Gastroesophageal sphincter (tissue), 4 donors: ENCODE data around the gene PRKCZ. TPM values are rescaled to one million over a fixed set of nuclear protein-coding genes. Genes with fewer than 3 reads are reported as not detected.
"Not testable (repeated sequence)": the region's sequence is repeated elsewhere in the genome, so short reads cannot be mapped to it uniquely, and the experiment has no call there.

Experiments
- ATAC-seq: fragments of 150-250 bp; one replicate; pipeline ENCODE4 v1.9.1; 2016; ENCODE audit warnings: mild to moderate bottlenecking, moderate library complexity
- H3K27ac ChIP-seq, 4 donors: fragments of 200-600 bp; sonication (generic) in 3 of 4; 1 replicate in 3 of 4; 2 replicates in 1 of 4; pipeline ENCODE4 v1.5.1; 2016 to 2019
- H3K27me3 ChIP-seq: fragments of 200-600 bp; sonication (generic); one replicate; pipeline ENCODE4 v1.5.1; 2019
- H3K36me3 ChIP-seq, 2 donors: fragments of 200-600 bp; sonication (generic); one replicate each; pipeline ENCODE4 v1.5.1; 2019; ENCODE audit warnings: control low read depth in 1 of 2
- H3K4me1 ChIP-seq, 3 donors: fragments of 200-600 bp; sonication (generic); 1 replicate in 2 of 3; 2 replicates in 1 of 3; pipeline ENCODE4 v1.5.1; 2016 to 2019; ENCODE audit warnings: control low read depth in 2 of 3
- H3K4me3 ChIP-seq, 2 donors: fragments of 200-600 bp; sonication (generic); one replicate each; pipeline ENCODE4 v1.5.1; 2019; ENCODE audit warnings: mild to moderate bottlenecking in 1 of 2, moderate library complexity in 1 of 2
- H3K9me3 ChIP-seq, 3 donors: fragments of 200-600 bp; sonication (generic); one replicate each; pipeline ENCODE4 v1.5.1; 2017 to 2019; ENCODE audit warnings: control low read depth in 2 of 3
- CTCF ChIP-seq, 4 experiments: fragments of 200-600 bp in 2 of 4; fragments of 450-650 bp in 2 of 4; sonication (generic) in 1 of 4; IDR thresholded peaks; one replicate each; pipeline ENCODE4 v1.5.1; 2017 to 2019; ENCODE audit warnings: antibody characterized with exemption in 4 of 4, mild to moderate bottlenecking in 2 of 4, moderate library complexity in 2 of 4
- EP300 ChIP-seq: sonication (generic); formaldehyde crosslinking; IDR thresholded peaks from one replicate; pipeline ENCODE4 v1.6.1; 2017; ENCODE audit warnings: antibody characterized with exemption, mild to moderate bottlenecking
- POLR2A ChIP-seq, 2 donors: fragments of 450-650 bp; IDR thresholded peaks; one replicate each; pipeline ENCODE4 v1.6.1; 2017; ENCODE audit warnings: antibody characterized with exemption in 2 of 2, mild to moderate bottlenecking in 2 of 2, moderate library complexity in 1 of 2
- POLR2AphosphoS5 ChIP-seq: sonication (generic); formaldehyde crosslinking; IDR thresholded peaks from one replicate; pipeline ENCODE4 v1.6.1; 2017; ENCODE audit warnings: antibody characterized with exemption
- WGBS, 2 donors: methylation state at CpG; one replicate each; pipeline ENCODE4 v1.1.5; 2018; ENCODE audit warnings: low coverage in 1 of 2; 5-methylcytosine and 5-hydroxymethylcytosine counted together
- total RNA-seq, 4 donors: library from RNA; depleted of rRNA; stranded (reverse); fragments of >200 nt; gene quantifications; one replicate each; pipeline ENCODE4 v1.1.0, GENCODE V29; 2016

Gene PRKCZ
- total RNA-seq, 4 donors from 2014 or later: 2.4 to 3.8 (median 2.9) TPM

- TF ChIP-seq EP300 (no peak), CTCF (IDR thresholded peaks at IDR 0.05) (no peak), POLR2AphosphoS5 (no peak), POLR2A (IDR thresholded peaks at IDR 0.05) (no peak)
- Histone ChIP-seq H3K4me1 (peaks cover 0 to 34% (median 5%) of the 10 kb centered on the region in 3 donors), H3K9me3 (no peaks in the 10 kb centered on the region), H3K27ac (peak overlapping the region in 2 of 4 donors; percentile 89 to 96), H3K27me3 (no peaks in the 10 kb centered on the region), H3K36me3 (no peaks in the 10 kb centered on the region), H3K4me3 (no peak overlapping the region)
- WGBS, 2 donors: 67% methylated on average over 15 of the region's 19 CpGs; no CpG with 5 or more reads in 1 of the 2 donors
- ATAC-seq: no peak
Observed at GRCh38 chr1:2136386-2137235, 86.4 kb downstream of the PRKCZ start.

GRCh38 chr1:2137257-2138121 is 87.3 kb downstream of the PRKCZ start:
- Histone ChIP-seq H3K36me3 (no peaks in the 10 kb centered on the region), H3K27ac (no peak overlapping the region), H3K9me3 (no peaks in the 10 kb centered on the region), H3K4me1 (peaks cover 0 to 26% (median 5%) of the 10 kb centered on the region in 3 donors), H3K27me3 (no peaks in the 10 kb centered on the region), H3K4me3 (no peak overlapping the region)
- no peak for ATAC-seq
- TF ChIP-seq EP300: no peak
- no peak for TF ChIP-seq POLR2A (IDR thresholded peaks at IDR 0.05)
- TF ChIP-seq POLR2AphosphoS5: no peak
- TF ChIP-seq CTCF (IDR thresholded peaks at IDR 0.05): no peak
- 89% methylated on average over 8 of the region's 29 CpGs; no CpG with 5 or more reads in 1 of the 2 donors for WGBS, 2 donors

GRCh38 chr1:2139156-2139555 is 88.9 kb downstream of the PRKCZ start:
- WGBS, 2 donors: 83 to 86% methylated on average over 10 to 11 of the region's 13 CpGs
- not testable (repeated sequence) for H3K36me3 ChIP-seq, H3K9me3 ChIP-seq, H3K27me3 ChIP-seq, H3K4me3 ChIP-seq, H3K27ac ChIP-seq, ATAC-seq
- peaks cover 0 to 16% (median 5%) of the 10 kb centered on the region in 3 donors for H3K4me1 ChIP-seq

GRCh38 chr1:2141025-2141424 is 90.8 kb downstream of the PRKCZ start:
- no peaks in the 10 kb centered on the region for H3K36me3 ChIP-seq
- no peak for ATAC-seq
- H3K27me3 ChIP-seq: no peaks in the 10 kb centered on the region
- no peak overlapping the region for H3K4me3 ChIP-seq
- WGBS, 2 donors: 38 to 66% methylated on average over 2 to 4 of the region's 4 CpGs
- no peaks in the 10 kb centered on the region for H3K9me3 ChIP-seq
- no peak overlapping the region for H3K27ac ChIP-seq
- H3K4me1 ChIP-seq: no peaks in the 10 kb centered on the region
- TF ChIP-seq POLR2A (IDR thresholded peaks at IDR 0.05) (no peak), EP300 (no peak), POLR2AphosphoS5 (no peak), CTCF (IDR thresholded peaks at IDR 0.05) (no peak)

GRCh38 chr1:2143814-2144500 is 93.7 kb downstream of the PRKCZ start:
- no peak for TF ChIP-seq POLR2A (IDR thresholded peaks at IDR 0.05)
- no peak for TF ChIP-seq EP300
- TF ChIP-seq POLR2AphosphoS5: no peak
- TF ChIP-seq CTCF (IDR thresholded peaks at IDR 0.05): no peak
- H3K36me3 ChIP-seq: no peaks in the 10 kb centered on the region
- no peaks in the 10 kb centered on the region for H3K9me3 ChIP-seq
- H3K27ac ChIP-seq: no peak overlapping the region
- no peaks in the 10 kb centered on the region for H3K4me1 ChIP-seq
- no peak overlapping the region for H3K4me3 ChIP-seq
- 86 to 93% methylated on average over 5 of the region's 30 CpGs for WGBS, 2 donors
- ATAC-seq: no peak
- no peaks in the 10 kb centered on the region for H3K27me3 ChIP-seq
